Lower lobe of right lung (tissue), 2 donors: ENCODE data around the gene BCAT1. TPM values are rescaled to one million over a fixed set of nuclear protein-coding genes. Genes with fewer than 3 reads are reported as not detected.

ENCODE experiments used
- ATAC-seq, 2 donors: fragments of 200-7000 bp; cut with Tn5 transposase; one replicate each; pipeline ENCODE4 v1.9.1; 2020 to 2022; ENCODE audit warnings: mild to moderate bottlenecking in 2 of 2, moderate library complexity in 2 of 2
- DNase-seq: peaks from one replicate; pipeline ENCODE4 v3.0.0-alpha.2; 2020
- H3K27ac ChIP-seq: fragments of 200-600 bp; one replicate; pipeline ENCODE4 v1.8.0; 2022
- H3K27me3 ChIP-seq: fragments of 200-600 bp; one replicate; pipeline ENCODE4 v1.8.0; 2022; ENCODE audit warnings: low read depth
- H3K36me3 ChIP-seq: fragments of 200-600 bp; one replicate; pipeline ENCODE4 v1.8.0; 2022; ENCODE audit warnings: mild to moderate bottlenecking
- H3K4me1 ChIP-seq: fragments of 200-600 bp; one replicate; pipeline ENCODE4 v1.8.0; 2022
- H3K4me3 ChIP-seq: fragments of 200-600 bp; one replicate; pipeline ENCODE4 v1.8.0; 2022; ENCODE audit warnings: mild to moderate bottlenecking
- H3K9me3 ChIP-seq: fragments of 200-600 bp; one replicate; pipeline ENCODE4 v1.8.0; 2022
- intact Hi-C: fragments of 100-400 bp; cut with DNase I; formaldehyde crosslinking; loops from one replicate; pipeline ENCODE4 v1.11.0; 2022
- long read RNA-seq: library from polyadenylated mRNA; unstranded; transcript quantifications from one replicate; pipeline ENCODE4 v2.0.0, GENCODE V29; 2021
- total RNA-seq: library from RNA; stranded (reverse); fragmentation: NEBNext Ultra II Directional; extraction: Animal tissue kit (Norgen Biotek cat#: 25700); gene quantifications from one replicate; pipeline ENCODE4 v1.2.1, GENCODE V29; 2021
- TF ChIP-seq, protein P1 (sequence below): fragments of 200-600 bp; IDR thresholded peaks from one replicate; pipeline ENCODE4 v1.8.0; 2022; ENCODE audit warnings: antibody characterized with exemption, mild to moderate bottlenecking
- donor health status: DM: no; HTN: yes; CAD: no; lungs with severe emphysema.

The BCAT1 gene, protein sequence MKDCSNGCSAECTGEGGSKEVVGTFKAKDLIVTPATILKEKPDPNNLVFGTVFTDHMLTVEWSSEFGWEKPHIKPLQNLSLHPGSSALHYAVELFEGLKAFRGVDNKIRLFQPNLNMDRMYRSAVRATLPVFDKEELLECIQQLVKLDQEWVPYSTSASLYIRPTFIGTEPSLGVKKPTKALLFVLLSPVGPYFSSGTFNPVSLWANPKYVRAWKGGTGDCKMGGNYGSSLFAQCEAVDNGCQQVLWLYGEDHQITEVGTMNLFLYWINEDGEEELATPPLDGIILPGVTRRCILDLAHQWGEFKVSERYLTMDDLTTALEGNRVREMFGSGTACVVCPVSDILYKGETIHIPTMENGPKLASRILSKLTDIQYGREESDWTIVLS
- 50.6 TPM for total RNA-seq
- long read RNA-seq, full-length matches to known transcripts = 24 of 45 reads
- long read RNA-seq, partial matches to known transcripts = 9 of 45 reads
- long read RNA-seq, other reads (novel, unspliced or antisense) = 12 of 45 reads

DNA sequence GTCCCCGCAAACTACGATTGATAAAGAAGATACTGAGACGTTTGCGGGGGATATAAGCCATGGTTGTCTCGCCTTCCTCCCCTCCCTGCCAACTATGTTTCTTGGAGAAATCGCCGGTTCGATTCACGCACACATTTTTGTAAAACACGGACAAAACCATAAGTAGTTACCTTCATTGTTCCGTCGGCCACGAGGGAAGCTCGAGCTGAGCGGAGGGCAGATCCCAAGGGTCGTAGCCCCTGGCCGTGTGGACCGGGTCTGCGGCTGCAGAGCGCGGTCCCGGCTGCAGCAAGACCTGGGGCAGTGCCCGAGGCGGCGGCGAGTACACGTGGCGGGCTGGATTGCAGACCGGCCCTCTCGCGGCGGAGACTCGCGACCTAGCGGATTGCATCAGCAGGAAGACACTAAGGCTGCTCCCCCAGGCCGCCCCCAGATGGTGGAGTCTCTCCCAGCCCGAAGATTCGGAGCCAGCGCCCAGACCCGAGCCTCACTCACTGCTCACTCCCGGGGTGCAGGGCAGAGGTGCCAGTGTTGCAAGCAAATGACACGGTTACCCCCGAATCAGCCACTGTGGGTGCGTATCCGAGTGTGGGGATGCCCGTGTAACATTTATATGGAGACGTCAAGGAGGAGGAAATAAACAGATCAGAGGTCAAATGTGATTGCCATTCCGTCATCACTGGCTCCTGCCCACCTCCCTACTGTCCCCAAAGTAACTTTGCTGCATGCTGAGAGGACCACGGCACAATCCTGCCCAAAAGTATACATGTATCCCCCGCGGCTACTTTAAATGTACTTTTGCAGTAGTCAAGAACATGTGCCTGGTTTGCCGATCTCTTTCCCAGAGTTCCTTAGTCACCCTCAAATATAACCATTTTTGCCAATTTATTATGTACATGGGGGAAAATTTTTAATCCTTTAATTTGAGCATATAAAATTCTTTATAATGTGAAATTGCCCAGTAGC is at the start of gene BCAT1:
Gene BCAT1 (minus strand): TSS at position 345 of the 966 bp plus-strand sequence. CDS start 169 bp downstream, at position 176.
- Histone ChIP-seq H3K27ac (peak within 1 kb of the TSS; percentile 59), H3K4me3 (peak within 1 kb of the TSS; percentile 62), H3K9me3 (no peaks in the 10 kb centered on the region), H3K27me3 (no peaks in the 10 kb centered on the region), H3K4me1 (peaks cover 16% of the 10 kb centered on the region), H3K36me3 (no peaks in the 10 kb centered on the region)
- TF ChIP-seq, protein P1, sequence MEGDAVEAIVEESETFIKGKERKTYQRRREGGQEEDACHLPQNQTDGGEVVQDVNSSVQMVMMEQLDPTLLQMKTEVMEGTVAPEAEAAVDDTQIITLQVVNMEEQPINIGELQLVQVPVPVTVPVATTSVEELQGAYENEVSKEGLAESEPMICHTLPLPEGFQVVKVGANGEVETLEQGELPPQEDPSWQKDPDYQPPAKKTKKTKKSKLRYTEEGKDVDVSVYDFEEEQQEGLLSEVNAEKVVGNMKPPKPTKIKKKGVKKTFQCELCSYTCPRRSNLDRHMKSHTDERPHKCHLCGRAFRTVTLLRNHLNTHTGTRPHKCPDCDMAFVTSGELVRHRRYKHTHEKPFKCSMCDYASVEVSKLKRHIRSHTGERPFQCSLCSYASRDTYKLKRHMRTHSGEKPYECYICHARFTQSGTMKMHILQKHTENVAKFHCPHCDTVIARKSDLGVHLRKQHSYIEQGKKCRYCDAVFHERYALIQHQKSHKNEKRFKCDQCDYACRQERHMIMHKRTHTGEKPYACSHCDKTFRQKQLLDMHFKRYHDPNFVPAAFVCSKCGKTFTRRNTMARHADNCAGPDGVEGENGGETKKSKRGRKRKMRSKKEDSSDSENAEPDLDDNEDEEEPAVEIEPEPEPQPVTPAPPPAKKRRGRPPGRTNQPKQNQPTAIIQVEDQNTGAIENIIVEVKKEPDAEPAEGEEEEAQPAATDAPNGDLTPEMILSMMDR = peak; percentile 17
- peak; percentile 86 for DNase-seq
- intact Hi-C loops = no loop called here
- ATAC-seq = peak; percentile 91 to 93

GRCh38 chr12:24997970-24998582 is 49.2 kb upstream of the BCAT1 start:
- no peak overlapping the region for H3K4me3 ChIP-seq
- DNase-seq (no peak), ATAC-seq (no peak)
- TF ChIP-seq, protein P1 = no peak
- intact Hi-C loops = no loop called here
- H3K27ac ChIP-seq = no peak overlapping the region
- no peaks in the 10 kb centered on the region for H3K9me3 ChIP-seq
- H3K27me3 ChIP-seq = no peaks in the 10 kb centered on the region
- no peaks in the 10 kb centered on the region for H3K36me3 ChIP-seq
- H3K4me1 ChIP-seq = no peaks in the 10 kb centered on the region

DNA sequence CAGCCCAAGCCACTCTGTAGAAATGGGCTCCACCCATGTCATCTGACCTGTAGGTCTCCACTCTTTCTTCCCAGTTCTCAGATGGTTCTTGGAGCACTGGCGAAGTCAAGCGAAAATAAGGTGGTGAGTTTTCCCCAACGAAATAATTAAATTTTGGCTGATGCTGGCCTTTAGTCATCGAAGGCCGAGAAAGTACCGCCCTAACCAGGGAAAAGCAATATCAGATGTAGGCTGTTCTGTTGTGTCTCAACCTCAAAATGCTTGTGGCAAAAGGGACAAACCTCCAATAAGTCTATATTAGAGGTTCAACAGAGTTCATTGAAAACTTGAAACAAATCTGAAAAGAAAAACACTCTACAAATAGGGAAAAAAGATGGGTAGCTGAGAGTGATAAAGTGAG is 48.6 kb upstream of the BCAT1 start:
- DNase-seq (no peak), ATAC-seq (no peak)
- Histone ChIP-seq H3K9me3 (no peaks in the 10 kb centered on the region), H3K4me1 (no peaks in the 10 kb centered on the region), H3K36me3 (no peaks in the 10 kb centered on the region), H3K27me3 (no peaks in the 10 kb centered on the region), H3K4me3 (no peak overlapping the region), H3K27ac (no peak overlapping the region)
- TF ChIP-seq, protein P1 = no peak
- intact Hi-C loops = no loop called here

DNA sequence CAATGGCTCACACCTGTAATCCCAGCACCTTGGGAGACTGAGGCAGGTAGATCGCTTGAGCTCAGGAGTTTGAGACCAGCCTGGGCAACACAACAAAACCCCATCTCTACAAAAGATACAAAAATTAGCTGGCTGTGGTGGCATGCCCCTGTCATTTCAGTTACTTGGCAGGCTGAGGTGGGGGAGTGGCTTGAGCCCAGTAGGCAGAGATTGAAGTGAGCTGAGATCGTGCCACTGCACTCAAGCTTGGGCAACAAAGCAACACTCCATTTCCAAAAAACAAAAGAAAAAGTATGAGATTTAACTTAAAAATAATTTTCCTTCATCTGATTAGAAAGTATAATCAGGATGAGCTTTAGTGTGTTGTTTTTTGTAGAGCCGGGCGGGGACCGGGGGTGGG is 47.9 kb upstream of the BCAT1 start:
- no peak for DNase-seq
- intact Hi-C loops = no loop called here
- H3K4me3 ChIP-seq = no peak overlapping the region
- TF ChIP-seq, protein P1 = no peak
- H3K36me3 ChIP-seq = no peaks in the 10 kb centered on the region
- H3K4me1 ChIP-seq = no peaks in the 10 kb centered on the region
- H3K27ac ChIP-seq = no peak overlapping the region
- no peaks in the 10 kb centered on the region for H3K9me3 ChIP-seq
- ATAC-seq = no peak
- H3K27me3 ChIP-seq = no peaks in the 10 kb centered on the region
